ENCODE data around the gene HSPBAP1.

Gene HSPBAP1

DNA sequence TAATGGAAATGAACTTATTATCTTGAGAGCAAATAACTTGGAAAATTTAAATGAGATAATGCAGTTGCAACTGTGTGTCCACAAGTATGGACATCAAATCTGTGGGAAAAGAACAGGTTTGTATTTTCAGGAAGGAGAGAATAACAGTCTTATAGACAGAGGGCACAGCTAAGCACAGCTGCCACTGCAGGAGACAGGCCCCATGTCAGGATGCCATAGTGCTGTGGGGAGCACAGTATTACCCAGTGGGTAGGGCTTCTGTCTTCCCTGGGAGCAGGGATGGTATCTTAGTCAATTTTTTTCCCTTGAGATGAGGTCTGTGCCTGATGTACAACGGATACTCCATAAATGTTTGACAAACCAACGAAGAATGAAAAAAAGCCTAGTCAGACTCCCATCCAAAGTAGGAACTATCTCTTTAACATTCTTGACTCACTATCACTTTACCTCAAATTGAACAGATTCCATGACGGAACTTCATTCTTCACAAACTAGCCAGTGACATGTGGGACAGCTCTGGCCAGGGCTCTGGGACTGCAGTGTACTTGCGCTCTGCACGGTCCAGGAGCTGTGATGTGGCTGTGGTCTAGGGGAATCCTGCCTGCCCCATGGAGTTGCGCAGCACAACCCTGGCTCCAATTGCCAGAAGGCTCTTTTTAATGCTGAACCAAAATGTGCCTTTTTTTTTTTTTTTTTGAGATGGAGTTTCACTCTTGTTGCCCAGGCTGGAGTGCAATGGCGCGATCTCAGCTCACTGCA lies 64.7 kb downstream of the HSPBAP1 start:
- no peak overlapping the region for H3K9ac ChIP-seq (ENCODE audit: low read length)
- no peak overlapping the region for H2AFZ ChIP-seq (ENCODE audit: low read length)
- H3K27ac ChIP-seq (ENCODE audit: low read length), result no peak overlapping the region

DNA sequence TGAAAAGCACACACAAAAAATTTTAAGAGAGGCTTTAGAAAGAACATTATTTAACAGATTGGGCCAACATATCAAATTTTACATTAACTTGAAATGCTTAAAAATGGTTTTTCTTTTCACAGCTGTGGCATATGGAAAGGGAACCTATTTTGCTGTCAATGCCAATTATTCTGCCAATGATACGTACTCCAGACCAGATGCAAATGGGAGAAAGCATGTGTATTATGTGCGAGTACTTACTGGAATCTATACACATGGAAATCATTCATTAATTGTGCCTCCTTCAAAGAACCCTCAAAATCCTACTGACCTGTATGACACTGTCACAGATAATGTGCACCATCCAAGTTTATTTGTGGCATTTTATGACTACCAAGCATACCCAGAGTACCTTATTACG lies 65.4 kb downstream of the HSPBAP1 start:
- no peak for DNase-seq
- Histone ChIP-seq H3K79me2 (ENCODE audit: low read length) (no peaks in the 10 kb centered on the region), H3K36me3 (replicated peaks; ENCODE audit: insufficient read depth, low read length) (no peaks in the 10 kb centered on the region), H4K20me1 (ENCODE audit: insufficient read depth, low read length) (no peaks in the 10 kb centered on the region), H3K9me3 (replicated peaks; ENCODE audit: insufficient read depth, low read length) (no peaks in the 10 kb centered on the region), H3K9me2 (replicated peaks; ENCODE audit: insufficient read depth, low read length) (no peaks in the 10 kb centered on the region), H3K27ac (ENCODE audit: low read length) (no peak overlapping the region), H3K4me1 (ENCODE audit: low read length) (no peaks in the 10 kb centered on the region), H3K27me3 (replicated peaks; ENCODE audit: insufficient read depth, low read length) (no peaks in the 10 kb centered on the region), H3F3A (ENCODE audit: insufficient read depth, low read length) (no peaks in the 10 kb centered on the region), H3K9ac (ENCODE audit: low read length) (no peak overlapping the region), H3K4me2 (ENCODE audit: low read depth, low read length) (no peak overlapping the region), H2AFZ (ENCODE audit: low read length) (no peak overlapping the region), H3K4me3 (ENCODE audit: low read length) (no peak overlapping the region)
- TF ChIP-seq EZH2phosphoT487 (IDR thresholded peaks at IDR 0.05; ENCODE audit: low read length) (no peak), EZH2 (optimal IDR thresholded peaks at IDR 0.05; ENCODE audit: low read depth, low read length) (no peak)
- TF ChIP-seq, protein P1, sequence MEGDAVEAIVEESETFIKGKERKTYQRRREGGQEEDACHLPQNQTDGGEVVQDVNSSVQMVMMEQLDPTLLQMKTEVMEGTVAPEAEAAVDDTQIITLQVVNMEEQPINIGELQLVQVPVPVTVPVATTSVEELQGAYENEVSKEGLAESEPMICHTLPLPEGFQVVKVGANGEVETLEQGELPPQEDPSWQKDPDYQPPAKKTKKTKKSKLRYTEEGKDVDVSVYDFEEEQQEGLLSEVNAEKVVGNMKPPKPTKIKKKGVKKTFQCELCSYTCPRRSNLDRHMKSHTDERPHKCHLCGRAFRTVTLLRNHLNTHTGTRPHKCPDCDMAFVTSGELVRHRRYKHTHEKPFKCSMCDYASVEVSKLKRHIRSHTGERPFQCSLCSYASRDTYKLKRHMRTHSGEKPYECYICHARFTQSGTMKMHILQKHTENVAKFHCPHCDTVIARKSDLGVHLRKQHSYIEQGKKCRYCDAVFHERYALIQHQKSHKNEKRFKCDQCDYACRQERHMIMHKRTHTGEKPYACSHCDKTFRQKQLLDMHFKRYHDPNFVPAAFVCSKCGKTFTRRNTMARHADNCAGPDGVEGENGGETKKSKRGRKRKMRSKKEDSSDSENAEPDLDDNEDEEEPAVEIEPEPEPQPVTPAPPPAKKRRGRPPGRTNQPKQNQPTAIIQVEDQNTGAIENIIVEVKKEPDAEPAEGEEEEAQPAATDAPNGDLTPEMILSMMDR (IDR thresholded peaks at IDR 0.05; ENCODE audit: low read length), result no peak

More for the DNA sequence above, 64.7 kb downstream of the HSPBAP1 start:
- TF ChIP-seq EZH2 (optimal IDR thresholded peaks at IDR 0.05; ENCODE audit: low read depth, low read length) (no peak), EZH2phosphoT487 (IDR thresholded peaks at IDR 0.05; ENCODE audit: low read length) (no peak)
- TF ChIP-seq, protein P1 (IDR thresholded peaks at IDR 0.05; ENCODE audit: low read length), result no peak
- no peaks in the 10 kb centered on the region for H3K79me2 ChIP-seq (ENCODE audit: low read length)
- H3K36me3 ChIP-seq (replicated peaks; ENCODE audit: insufficient read depth, low read length), result no peaks in the 10 kb centered on the region
- H4K20me1 ChIP-seq (ENCODE audit: insufficient read depth, low read length), result no peaks in the 10 kb centered on the region
- no peak overlapping the region for H3K4me3 ChIP-seq (ENCODE audit: low read length)
- H3K9me3 ChIP-seq (replicated peaks; ENCODE audit: insufficient read depth, low read length), result no peaks in the 10 kb centered on the region
- no peaks in the 10 kb centered on the region for H3K9me2 ChIP-seq (replicated peaks; ENCODE audit: insufficient read depth, low read length)
- no peak for DNase-seq
- no peaks in the 10 kb centered on the region for H3K4me1 ChIP-seq (ENCODE audit: low read length)
- H3K27me3 ChIP-seq (replicated peaks; ENCODE audit: insufficient read depth, low read length), result no peaks in the 10 kb centered on the region
- no peaks in the 10 kb centered on the region for H3F3A ChIP-seq (ENCODE audit: insufficient read depth, low read length)
- H3K4me2 ChIP-seq (ENCODE audit: low read depth, low read length), result no peak overlapping the region

DNA sequence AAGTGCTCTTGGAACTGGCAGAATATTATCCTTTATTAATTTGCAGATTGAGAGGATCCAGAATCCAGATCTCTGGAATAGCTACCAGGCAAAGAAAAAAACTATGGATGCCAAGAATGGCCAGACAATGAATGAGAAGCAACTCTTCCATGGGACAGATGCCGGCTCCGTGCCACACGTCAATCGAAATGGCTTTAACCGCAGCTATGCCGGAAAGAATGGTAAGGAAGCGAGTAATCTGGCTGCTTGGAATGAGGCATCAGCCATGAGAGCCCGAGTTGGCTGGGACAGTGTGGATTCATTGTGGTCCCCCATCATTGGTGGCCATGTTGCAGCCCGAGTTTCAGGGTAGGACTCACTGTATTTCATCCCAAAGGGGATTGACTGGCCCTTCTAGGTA lies 65.9 kb downstream of the HSPBAP1 start:
- no peak overlapping the region for H3K9ac ChIP-seq (ENCODE audit: low read length)
- H3K27me3 ChIP-seq (replicated peaks; ENCODE audit: insufficient read depth, low read length), result no peaks in the 10 kb centered on the region
- H3K4me3 ChIP-seq (ENCODE audit: low read length), result no peak overlapping the region
- no peak overlapping the region for H3K27ac ChIP-seq (ENCODE audit: low read length)
- no peaks in the 10 kb centered on the region for H3K36me3 ChIP-seq (replicated peaks; ENCODE audit: insufficient read depth, low read length)
- H3K9me3 ChIP-seq (replicated peaks; ENCODE audit: insufficient read depth, low read length), result no peaks in the 10 kb centered on the region
- H3K79me2 ChIP-seq (ENCODE audit: low read length), result no peaks in the 10 kb centered on the region
- H4K20me1 ChIP-seq (ENCODE audit: insufficient read depth, low read length), result no peaks in the 10 kb centered on the region
- no peaks in the 10 kb centered on the region for H3F3A ChIP-seq (ENCODE audit: insufficient read depth, low read length)
- no peaks in the 10 kb centered on the region for H3K4me1 ChIP-seq (ENCODE audit: low read length)
- DNase-seq, result no peak
- no peaks in the 10 kb centered on the region for H3K9me2 ChIP-seq (replicated peaks; ENCODE audit: insufficient read depth, low read length)
- TF ChIP-seq EZH2 (optimal IDR thresholded peaks at IDR 0.05; ENCODE audit: low read depth, low read length) (no peak), EZH2phosphoT487 (IDR thresholded peaks at IDR 0.05; ENCODE audit: low read length) (no peak)
- TF ChIP-seq, protein P1 (IDR thresholded peaks at IDR 0.05; ENCODE audit: low read length), result no peak
- no peak overlapping the region for H2AFZ ChIP-seq (ENCODE audit: low read length)
- H3K4me2 ChIP-seq (ENCODE audit: low read depth, low read length), result no peak overlapping the region

Measured in MM.1S (cell line).